ENCODE results near the gene DHX36. TPM values are rescaled to one million over a fixed set of nuclear protein-coding genes. Genes with fewer than 3 reads are reported as not detected.

The DHX36 gene
- total RNA-seq, 1 donor from 2014 or later: 25.1 TPM

GRCh38 chr3:154236331-154236730 lies 88.0 kb downstream of the DHX36 start:
- no peak for ATAC-seq
- intact Hi-C loops (cut with DNase I): no loop called here
- no peak for DNase-seq (ENCODE audit: missing footprints)

- intact Hi-C loops (cut with DNase I): no loop called here
- DNase-seq (ENCODE audit: missing footprints): no peak
- no peak for ATAC-seq
These were observed 89.0 kb downstream of the DHX36 start for GRCh38 chr3:154235330-154235729.

GRCh38 chr3:154229217-154229590 lies 95.1 kb downstream of the DHX36 start:
- DNase-seq (ENCODE audit: missing footprints): no peak
- ATAC-seq: no peak
- intact Hi-C loops (cut with DNase I): no loop called here

GRCh38 chr3:154228561-154229216 lies 95.6 kb downstream of the DHX36 start:
- intact Hi-C loops (cut with DNase I): no loop called here
- no peak for DNase-seq (ENCODE audit: missing footprints)
- no peak for ATAC-seq

- DNase-seq (ENCODE audit: missing footprints): no peak
- ATAC-seq: no peak
- intact Hi-C loops (cut with DNase I): no loop called here
These were observed 96.8 kb downstream of the DHX36 start for GRCh38 chr3:154227531-154227930.

GRCh38 chr3:154225536-154225935 lies 98.8 kb downstream of the DHX36 start:
- DNase-seq (ENCODE audit: missing footprints): no peak
- ATAC-seq: no peak
- intact Hi-C loops (cut with DNase I): no loop called here

GRCh38 chr3:154224866-154225265 lies 99.4 kb downstream of the DHX36 start:
- intact Hi-C loops (cut with DNase I): no loop called here
- no peak for ATAC-seq
- no peak for DNase-seq (ENCODE audit: missing footprints)

GRCh38 chr3:154224366-154224765 lies 99.9 kb downstream of the DHX36 start:
- DNase-seq (ENCODE audit: missing footprints) (no peak), ATAC-seq (no peak)
- intact Hi-C loops (cut with DNase I): no loop called here

GRCh38 chr3:154223519-154223918 lies 100.8 kb downstream of the DHX36 start:
- intact Hi-C loops (cut with DNase I): no loop called here
- no peak for DNase-seq (ENCODE audit: missing footprints)
- ATAC-seq: no peak

Other genes with a start within 250 kb of the DHX36 start
- 1.9 TPM for gene ARHGEF26, start 203.1 kb downstream of the DHX36 start, total RNA-seq
- gene GPR149, start 105.7 kb upstream of the DHX36 start, total RNA-seq: not detected